ENCODE results near the gene SHROOM4. TPM values are rescaled to one million over a fixed set of nuclear protein-coding genes. Genes with fewer than 3 reads are reported as not detected.
A peak's percentile ranks its signal among the peaks of the same experiment; 100 is the strongest.

Gene SHROOM4
- total RNA-seq, 1 experiment from 2014 or later, result 7.1 TPM

DNA sequence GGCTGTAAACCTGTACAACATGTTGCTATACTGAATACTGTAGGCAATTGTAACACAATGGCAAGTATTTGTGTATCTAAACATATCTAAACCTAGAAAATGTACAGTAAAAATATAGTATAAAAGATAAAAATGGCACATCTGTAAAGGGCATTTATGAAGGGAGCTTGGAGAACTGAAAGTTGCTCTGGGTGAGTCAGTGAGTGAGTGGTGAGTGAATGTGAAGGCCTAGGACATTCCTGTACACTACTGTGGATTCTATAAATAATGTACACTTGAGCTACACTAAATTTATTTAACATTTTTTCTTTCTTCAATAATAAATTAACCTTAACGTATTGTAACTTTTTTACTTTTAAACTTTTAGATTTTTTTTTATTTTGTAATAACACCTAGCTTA is 5.0 kb upstream of the SHROOM4 start (continued):
- TF ChIP-seq, protein P1, sequence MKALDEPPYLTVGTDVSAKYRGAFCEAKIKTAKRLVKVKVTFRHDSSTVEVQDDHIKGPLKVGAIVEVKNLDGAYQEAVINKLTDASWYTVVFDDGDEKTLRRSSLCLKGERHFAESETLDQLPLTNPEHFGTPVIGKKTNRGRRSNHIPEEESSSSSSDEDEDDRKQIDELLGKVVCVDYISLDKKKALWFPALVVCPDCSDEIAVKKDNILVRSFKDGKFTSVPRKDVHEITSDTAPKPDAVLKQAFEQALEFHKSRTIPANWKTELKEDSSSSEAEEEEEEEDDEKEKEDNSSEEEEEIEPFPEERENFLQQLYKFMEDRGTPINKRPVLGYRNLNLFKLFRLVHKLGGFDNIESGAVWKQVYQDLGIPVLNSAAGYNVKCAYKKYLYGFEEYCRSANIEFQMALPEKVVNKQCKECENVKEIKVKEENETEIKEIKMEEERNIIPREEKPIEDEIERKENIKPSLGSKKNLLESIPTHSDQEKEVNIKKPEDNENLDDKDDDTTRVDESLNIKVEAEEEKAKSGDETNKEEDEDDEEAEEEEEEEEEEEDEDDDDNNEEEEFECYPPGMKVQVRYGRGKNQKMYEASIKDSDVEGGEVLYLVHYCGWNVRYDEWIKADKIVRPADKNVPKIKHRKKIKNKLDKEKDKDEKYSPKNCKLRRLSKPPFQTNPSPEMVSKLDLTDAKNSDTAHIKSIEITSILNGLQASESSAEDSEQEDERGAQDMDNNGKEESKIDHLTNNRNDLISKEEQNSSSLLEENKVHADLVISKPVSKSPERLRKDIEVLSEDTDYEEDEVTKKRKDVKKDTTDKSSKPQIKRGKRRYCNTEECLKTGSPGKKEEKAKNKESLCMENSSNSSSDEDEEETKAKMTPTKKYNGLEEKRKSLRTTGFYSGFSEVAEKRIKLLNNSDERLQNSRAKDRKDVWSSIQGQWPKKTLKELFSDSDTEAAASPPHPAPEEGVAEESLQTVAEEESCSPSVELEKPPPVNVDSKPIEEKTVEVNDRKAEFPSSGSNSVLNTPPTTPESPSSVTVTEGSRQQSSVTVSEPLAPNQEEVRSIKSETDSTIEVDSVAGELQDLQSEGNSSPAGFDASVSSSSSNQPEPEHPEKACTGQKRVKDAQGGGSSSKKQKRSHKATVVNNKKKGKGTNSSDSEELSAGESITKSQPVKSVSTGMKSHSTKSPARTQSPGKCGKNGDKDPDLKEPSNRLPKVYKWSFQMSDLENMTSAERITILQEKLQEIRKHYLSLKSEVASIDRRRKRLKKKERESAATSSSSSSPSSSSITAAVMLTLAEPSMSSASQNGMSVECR (CRISPR knock-in tag; IDR thresholded peaks at IDR 0.05; ENCODE audit: borderline replicate concordance), result no peak
- TF ChIP-seq, protein P2, sequence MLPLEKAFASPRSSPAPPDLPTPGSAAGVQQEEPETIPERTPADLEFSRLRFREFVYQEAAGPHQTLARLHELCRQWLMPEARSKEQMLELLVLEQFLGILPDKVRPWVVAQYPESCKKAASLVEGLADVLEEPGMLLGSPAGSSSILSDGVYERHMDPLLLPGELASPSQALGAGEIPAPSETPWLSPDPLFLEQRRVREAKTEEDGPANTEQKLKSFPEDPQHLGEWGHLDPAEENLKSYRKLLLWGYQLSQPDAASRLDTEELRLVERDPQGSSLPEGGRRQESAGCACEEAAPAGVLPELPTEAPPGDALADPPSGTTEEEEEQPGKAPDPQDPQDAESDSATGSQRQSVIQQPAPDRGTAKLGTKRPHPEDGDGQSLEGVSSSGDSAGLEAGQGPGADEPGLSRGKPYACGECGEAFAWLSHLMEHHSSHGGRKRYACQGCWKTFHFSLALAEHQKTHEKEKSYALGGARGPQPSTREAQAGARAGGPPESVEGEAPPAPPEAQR (CRISPR knock-in tag; IDR thresholded peaks at IDR 0.05), result no peak
- TF ChIP-seq, protein P3, sequence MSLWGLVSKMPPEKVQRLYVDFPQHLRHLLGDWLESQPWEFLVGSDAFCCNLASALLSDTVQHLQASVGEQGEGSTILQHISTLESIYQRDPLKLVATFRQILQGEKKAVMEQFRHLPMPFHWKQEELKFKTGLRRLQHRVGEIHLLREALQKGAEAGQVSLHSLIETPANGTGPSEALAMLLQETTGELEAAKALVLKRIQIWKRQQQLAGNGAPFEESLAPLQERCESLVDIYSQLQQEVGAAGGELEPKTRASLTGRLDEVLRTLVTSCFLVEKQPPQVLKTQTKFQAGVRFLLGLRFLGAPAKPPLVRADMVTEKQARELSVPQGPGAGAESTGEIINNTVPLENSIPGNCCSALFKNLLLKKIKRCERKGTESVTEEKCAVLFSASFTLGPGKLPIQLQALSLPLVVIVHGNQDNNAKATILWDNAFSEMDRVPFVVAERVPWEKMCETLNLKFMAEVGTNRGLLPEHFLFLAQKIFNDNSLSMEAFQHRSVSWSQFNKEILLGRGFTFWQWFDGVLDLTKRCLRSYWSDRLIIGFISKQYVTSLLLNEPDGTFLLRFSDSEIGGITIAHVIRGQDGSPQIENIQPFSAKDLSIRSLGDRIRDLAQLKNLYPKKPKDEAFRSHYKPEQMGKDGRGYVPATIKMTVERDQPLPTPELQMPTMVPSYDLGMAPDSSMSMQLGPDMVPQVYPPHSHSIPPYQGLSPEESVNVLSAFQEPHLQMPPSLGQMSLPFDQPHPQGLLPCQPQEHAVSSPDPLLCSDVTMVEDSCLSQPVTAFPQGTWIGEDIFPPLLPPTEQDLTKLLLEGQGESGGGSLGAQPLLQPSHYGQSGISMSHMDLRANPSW (CRISPR knock-in tag; conservative IDR thresholded peaks at IDR 0.05; ENCODE audit: low read depth), result no peak
- TF ChIP-seq CREB1 (CRISPR knock-in tag; IDR thresholded peaks at IDR 0.05), result no peak

DNA sequence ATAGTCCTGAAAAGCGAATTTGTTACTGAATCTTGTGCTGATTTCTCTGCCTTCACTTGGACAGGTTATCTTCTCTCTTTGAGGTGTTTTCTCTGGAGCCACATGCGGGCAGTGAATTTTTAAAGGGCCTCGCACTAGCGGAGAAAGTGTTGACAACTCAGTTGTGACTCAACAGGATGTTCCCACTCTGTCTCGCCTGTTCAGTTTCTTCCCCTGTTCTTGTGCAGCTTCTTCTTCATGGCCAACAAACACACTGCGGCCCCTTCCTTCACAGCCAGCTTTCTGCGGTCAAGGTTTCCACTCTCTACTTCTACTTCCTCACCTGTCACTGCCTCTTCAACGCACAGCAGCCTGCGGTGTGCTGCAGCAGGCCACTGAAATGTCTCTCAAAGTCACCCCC is 1.1 kb upstream of the SHROOM4 start:
- no peaks in the 10 kb centered on the region for H3K9me3 Mint-ChIP-seq
- no peaks in the 10 kb centered on the region; the same call in 1 of the 2 replicates for H3K36me3 Mint-ChIP-seq
- DNase-seq (ENCODE audit: low spot score) (no peak), ATAC-seq (no peak)
- no peak overlapping the region for H3K27ac Mint-ChIP-seq
- peaks cover 6% of the 10 kb centered on the region; the same call in 1 of the 2 replicates for H3K27me3 Mint-ChIP-seq (ENCODE audit: low read depth)
- H3K4me1 Mint-ChIP-seq, result peaks cover 24% of the 10 kb centered on the region
- H3K4me3 Mint-ChIP-seq, result 0 out of 2 replicates have a peak overlapping the region, but pooled peaks have one; percentile 81
- ChIA-PET POLR2A (no interaction called here), CTCF (no interaction called here)
- TF ChIP-seq, protein P3 (CRISPR knock-in tag; conservative IDR thresholded peaks at IDR 0.05; ENCODE audit: low read depth), result no peak
- TF ChIP-seq ZNF263 (CRISPR knock-in tag; IDR thresholded peaks at IDR 0.05; ENCODE audit: low read depth), result no peak
- TF ChIP-seq, protein P4, sequence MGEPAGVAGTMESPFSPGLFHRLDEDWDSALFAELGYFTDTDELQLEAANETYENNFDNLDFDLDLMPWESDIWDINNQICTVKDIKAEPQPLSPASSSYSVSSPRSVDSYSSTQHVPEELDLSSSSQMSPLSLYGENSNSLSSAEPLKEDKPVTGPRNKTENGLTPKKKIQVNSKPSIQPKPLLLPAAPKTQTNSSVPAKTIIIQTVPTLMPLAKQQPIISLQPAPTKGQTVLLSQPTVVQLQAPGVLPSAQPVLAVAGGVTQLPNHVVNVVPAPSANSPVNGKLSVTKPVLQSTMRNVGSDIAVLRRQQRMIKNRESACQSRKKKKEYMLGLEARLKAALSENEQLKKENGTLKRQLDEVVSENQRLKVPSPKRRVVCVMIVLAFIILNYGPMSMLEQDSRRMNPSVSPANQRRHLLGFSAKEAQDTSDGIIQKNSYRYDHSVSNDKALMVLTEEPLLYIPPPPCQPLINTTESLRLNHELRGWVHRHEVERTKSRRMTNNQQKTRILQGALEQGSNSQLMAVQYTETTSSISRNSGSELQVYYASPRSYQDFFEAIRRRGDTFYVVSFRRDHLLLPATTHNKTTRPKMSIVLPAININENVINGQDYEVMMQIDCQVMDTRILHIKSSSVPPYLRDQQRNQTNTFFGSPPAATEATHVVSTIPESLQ (CRISPR knock-in tag; IDR thresholded peaks at IDR 0.05), result no peak
- TF ChIP-seq, protein P5, sequence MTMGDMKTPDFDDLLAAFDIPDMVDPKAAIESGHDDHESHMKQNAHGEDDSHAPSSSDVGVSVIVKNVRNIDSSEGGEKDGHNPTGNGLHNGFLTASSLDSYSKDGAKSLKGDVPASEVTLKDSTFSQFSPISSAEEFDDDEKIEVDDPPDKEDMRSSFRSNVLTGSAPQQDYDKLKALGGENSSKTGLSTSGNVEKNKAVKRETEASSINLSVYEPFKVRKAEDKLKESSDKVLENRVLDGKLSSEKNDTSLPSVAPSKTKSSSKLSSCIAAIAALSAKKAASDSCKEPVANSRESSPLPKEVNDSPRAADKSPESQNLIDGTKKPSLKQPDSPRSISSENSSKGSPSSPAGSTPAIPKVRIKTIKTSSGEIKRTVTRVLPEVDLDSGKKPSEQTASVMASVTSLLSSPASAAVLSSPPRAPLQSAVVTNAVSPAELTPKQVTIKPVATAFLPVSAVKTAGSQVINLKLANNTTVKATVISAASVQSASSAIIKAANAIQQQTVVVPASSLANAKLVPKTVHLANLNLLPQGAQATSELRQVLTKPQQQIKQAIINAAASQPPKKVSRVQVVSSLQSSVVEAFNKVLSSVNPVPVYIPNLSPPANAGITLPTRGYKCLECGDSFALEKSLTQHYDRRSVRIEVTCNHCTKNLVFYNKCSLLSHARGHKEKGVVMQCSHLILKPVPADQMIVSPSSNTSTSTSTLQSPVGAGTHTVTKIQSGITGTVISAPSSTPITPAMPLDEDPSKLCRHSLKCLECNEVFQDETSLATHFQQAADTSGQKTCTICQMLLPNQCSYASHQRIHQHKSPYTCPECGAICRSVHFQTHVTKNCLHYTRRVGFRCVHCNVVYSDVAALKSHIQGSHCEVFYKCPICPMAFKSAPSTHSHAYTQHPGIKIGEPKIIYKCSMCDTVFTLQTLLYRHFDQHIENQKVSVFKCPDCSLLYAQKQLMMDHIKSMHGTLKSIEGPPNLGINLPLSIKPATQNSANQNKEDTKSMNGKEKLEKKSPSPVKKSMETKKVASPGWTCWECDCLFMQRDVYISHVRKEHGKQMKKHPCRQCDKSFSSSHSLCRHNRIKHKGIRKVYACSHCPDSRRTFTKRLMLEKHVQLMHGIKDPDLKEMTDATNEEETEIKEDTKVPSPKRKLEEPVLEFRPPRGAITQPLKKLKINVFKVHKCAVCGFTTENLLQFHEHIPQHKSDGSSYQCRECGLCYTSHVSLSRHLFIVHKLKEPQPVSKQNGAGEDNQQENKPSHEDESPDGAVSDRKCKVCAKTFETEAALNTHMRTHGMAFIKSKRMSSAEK (CRISPR knock-in tag; IDR thresholded peaks at IDR 0.05; ENCODE audit: borderline replicate concordance), result no peak
- no peak for TF ChIP-seq ZBTB21 (CRISPR knock-in tag; IDR thresholded peaks at IDR 0.05; ENCODE audit: borderline replicate concordance)
- TF ChIP-seq OVOL2 (CRISPR knock-in tag; IDR thresholded peaks at IDR 0.05; ENCODE audit: borderline replicate concordance), result no peak
- TF ChIP-seq, protein P6, sequence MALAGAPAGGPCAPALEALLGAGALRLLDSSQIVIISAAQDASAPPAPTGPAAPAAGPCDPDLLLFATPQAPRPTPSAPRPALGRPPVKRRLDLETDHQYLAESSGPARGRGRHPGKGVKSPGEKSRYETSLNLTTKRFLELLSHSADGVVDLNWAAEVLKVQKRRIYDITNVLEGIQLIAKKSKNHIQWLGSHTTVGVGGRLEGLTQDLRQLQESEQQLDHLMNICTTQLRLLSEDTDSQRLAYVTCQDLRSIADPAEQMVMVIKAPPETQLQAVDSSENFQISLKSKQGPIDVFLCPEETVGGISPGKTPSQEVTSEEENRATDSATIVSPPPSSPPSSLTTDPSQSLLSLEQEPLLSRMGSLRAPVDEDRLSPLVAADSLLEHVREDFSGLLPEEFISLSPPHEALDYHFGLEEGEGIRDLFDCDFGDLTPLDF (CRISPR knock-in tag; IDR thresholded peaks at IDR 0.05), result no peak
- TF ChIP-seq, protein P7, sequence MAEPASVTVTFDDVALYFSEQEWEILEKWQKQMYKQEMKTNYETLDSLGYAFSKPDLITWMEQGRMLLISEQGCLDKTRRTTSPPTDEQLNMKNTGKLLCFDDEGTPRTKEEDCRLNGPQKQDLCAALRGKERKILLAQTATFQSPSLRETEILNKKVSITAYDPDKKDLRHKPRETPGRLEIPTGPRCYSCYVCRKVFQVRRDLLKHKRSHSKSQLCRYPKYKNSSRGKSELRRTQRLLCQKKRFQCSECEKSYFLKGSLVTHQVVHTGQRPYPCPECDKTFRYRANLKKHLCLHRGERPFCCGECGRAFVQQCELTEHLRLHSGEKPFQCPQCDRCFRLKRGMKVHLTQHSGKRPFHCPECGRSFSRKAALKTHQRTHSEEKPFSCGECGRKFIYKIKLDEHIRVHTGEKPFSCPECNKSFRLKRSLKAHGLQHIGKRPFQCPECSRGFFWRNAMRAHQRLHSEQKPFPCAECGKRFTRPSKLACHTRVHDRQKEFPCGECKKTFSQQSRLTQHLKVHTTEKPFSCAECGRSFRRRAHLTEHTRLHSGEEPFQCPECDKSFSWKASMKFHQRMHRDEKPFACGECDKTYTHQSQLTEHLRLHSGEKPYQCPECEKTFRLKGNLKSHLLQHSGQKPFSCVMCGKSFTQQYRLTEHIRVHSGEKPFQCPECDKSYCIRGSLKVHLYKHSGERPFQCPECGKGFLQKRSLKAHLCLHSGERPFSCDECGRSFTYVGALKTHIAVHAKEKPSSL (CRISPR knock-in tag; conservative IDR thresholded peaks at IDR 0.05), result no peak
- no peak for TF ChIP-seq MXD4 (CRISPR knock-in tag; IDR thresholded peaks at IDR 0.05; ENCODE audit: borderline replicate concordance)

Measured in WTC11 (cell line).